Inflammatory macrophage treated with lipopolysaccharide for 4 hours (primary cell): ENCODE data around the gene PPP2R1B.

Source experiments
- DNase-seq: peaks from one replicate; pipeline ENCODE4 v3.0.0-alpha.2; 2020

Gene PPP2R1B

DNA sequence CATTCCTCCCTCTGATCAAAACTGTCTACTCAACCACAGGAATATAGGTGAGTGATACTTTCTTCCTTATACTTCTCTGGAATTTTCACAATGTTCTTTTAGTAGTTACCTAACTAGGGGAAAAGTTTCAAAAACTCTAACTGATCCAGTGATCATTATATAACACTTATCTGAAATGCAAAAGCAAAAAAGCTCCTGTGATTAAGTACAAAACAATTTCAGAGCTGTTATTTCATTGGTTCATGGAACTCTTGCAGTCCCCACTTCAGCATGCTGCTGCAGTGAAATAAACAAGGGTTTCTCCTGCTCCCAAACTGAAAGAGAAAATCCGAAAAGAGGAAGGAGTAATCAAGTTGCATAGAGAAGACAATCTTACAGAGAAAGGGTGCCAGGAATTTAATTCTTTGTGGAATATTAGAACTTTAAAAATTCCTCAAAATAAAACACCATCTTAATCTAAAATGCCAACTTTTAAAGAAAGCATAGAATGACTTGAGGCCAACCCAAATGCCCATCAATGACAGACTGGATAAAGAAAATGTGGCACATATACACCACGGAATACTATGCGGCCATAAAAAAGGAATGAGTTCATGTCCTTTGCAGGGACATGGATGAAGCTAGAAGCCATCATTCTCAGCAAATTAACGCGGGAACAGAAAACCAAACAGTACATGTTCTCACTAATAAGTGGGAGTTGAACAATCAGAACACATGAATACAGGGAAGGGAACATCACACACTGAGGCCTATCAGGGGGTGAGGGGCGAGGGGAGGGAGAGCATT lies 20.3 kb downstream of the PPP2R1B start:
- no peak for DNase-seq

GRCh38 chr11:111743700-111744099 lies 22.5 kb downstream of the PPP2R1B start:
- no peak for DNase-seq

GRCh38 chr11:111741751-111742150 lies 24.4 kb downstream of the PPP2R1B start:
- DNase-seq: no peak

DNA sequence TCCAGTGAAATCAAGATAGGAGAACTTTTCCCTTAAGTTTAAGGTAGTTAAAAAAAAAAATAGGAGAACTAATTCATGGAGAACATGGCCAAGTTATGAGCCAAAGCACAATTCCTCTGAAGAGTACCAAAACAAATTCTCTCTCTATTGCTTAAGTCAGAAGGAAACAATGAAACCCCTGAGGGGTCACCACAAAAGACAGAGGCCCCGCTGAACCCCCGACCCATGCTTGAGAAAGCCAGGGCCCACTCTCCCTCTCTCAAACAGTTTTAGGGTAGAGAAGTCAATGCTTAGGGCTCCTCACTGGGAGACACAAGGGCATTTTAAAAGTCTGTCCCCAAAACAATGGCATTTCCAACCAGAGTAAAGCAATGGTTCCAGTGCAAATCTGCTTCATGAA lies 26.9 kb downstream of the PPP2R1B start:
- no peak for DNase-seq

DNA sequence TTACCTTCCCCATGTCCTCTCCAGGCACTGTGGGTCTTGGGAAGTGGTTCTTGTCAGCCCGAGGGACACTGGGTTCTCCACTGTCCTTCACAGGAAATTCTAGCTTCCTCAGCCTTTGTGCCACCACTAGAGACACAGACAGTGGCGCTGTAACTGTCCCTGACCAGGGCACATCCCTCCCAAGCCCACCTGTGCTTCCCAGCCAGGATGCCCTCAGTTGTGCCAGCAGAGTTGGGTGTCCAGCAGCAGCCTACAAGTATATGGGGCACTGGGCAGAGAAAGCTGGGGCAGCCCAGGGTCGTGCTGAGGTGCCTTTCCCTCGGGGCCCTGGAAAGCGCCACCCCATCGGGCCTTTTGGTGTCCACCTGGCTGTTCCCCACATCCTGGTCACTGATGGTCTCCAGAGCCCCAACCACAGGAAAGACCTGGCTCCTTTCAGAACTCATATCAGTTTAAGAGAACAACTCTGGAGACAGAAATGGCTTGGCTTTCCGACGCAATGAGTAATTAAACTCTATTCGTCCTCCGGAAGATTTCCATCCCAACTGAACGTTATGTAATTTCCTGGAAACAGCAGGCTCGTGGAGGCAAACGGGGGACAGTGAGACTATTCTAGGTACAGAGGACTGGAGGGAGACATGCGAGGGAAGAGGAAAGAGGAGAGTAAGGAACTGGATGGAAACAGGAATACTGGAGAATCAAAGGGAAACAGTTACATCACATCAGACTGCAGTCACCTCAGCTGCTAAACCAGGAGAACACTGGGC lies 28.6 kb downstream of the PPP2R1B start:
- DNase-seq: no peak

DNA sequence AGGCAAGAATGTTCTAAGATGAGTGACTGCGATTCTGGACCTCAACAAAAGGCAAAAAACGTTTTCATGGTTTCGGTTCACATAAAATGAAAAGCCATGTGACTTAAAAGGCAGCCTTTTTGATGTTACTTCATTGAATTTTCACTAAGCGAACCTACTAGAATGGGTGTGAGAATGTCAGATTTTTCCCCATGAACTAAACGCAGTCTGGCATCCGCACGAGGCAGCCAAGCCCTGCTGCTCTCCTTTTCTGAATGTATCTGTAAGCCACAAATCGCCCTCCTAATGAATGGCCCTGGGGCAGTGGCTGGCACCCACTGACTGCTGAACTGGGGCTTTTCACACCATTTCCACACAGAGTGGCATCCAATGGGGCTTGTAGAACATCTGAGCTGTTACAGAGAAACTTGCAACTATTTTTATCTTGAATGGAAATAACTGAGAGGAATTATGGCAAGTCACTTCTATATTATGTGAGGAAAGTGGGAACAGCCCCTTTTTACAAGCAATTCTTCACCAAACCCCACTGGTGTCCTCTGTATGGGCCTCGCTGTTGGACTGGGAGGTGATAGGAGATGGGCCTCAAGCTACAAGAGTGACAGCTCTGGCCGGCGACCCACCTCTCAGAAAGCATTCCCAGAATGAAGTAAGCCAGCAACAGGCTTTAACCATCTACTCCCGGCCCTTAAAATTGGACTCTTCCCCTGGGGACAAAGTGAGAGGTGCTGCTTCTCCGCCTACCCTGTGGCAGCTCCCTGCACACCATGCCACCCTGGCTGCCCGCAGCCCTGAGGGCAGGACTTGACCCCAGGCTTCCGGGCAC lies 29.4 kb downstream of the PPP2R1B start:
- no peak for DNase-seq

DNA sequence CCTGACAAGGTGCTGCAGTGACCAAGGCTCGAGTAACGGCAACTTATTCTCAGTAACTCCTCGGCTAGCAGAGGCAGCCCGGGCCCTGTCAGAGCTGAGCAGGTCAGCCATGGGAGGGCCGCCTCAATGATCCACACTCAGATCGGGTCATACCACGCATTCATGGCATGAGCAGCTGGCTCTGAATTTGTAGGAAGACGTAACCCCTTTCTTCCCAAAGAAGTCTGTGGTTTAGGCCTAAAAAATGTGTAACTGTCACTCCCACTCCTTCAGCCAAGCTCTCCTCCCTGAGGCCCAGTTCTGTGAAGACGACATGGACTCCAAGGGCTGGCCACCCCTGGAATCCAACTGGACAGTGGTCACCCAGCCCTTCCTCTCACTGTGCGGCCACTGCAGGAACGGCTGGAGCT lies 30.0 kb downstream of the PPP2R1B start:
- DNase-seq: no peak

DNA sequence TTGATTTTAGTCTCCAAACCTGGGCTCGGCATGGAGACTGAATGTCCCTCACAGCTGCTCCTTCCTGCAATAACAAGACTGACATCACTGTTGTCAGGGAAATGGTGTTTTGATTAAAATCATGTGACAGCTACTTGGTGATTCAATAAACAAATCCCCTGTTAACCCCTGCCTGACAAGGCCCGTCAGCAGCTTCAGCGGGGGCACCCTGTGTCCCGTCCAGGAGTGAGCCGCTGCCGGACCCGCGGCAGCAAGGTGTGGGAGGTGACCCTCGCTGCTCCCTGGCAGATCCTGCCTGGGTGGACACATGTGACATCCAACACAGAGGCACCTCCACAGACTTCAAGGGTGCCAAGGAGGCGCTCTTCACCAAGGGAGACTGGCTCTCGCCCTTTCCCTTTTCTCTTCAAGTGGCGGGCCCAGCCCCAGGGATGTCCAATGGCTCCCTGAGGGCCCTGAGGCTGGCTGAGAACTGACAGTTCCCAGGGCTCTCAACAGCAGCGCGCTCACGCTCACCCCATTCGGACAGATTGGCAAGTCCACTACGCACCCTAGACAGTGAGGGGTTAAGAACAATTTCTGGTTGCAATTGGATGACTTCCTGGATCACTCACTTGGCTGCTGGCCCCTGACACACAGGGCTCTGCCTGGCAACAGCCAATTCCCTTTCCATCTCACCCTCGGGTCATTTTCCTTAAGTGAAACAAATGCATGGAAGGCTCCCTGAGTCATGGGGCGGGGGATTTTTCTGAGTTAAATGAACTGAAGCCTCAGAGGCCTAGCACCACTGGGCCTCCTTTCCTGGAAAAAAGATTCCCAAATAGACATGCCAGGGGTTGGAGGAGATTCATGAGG lies 30.7 kb downstream of the PPP2R1B start:
- no peak for DNase-seq

- no peak for DNase-seq
Observed at GRCh38 chr11:111734954-111735261, 31.3 kb downstream of the PPP2R1B start.

- DNase-seq: no peak
Observed at GRCh38 chr11:111734101-111734953, 31.9 kb downstream of the PPP2R1B start.

- DNase-seq: no peak
Observed at GRCh38 chr11:111733611-111734088, 32.5 kb downstream of the PPP2R1B start.

DNA sequence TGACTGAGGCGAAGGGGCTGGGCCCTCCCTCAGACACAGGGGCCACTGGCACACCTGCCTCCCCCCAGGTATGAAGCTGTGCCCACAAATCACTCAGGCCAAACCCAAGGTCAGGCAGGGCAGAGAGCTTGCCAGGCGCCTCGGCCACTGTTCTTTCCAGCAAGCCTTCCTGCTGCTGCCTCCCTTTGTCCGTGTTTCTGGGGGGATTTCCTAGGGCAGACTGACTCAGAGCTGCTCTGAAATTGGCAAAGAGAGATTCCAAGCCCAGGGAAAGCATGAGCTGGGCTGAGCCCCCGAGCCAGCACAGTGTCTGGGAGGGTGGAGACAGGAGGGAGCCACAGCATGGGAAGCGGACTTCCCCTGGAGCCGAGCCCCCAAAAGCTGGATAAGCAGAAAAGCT lies 33.2 kb downstream of the PPP2R1B start:
- DNase-seq: no peak

DNA sequence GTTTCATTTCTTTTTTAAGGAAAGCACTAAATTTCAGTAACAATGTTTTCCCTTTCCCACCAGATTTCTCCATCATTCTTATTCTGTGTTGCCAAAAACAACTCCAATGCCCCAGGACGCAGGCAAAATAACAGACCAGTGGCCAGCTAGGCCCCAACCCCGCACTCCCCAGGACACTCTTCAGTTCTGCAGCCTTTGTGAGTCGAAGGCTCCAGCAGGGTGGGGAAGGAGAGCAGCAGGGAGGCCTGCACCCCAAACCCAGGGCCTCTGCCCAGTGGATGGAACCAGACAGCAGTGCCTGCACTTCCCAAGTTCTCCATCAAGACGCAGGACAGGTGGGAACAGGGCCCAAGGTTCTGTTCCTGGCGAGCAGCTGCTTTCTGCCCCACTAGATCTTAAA lies 34.4 kb downstream of the PPP2R1B start:
- DNase-seq: no peak

DNA sequence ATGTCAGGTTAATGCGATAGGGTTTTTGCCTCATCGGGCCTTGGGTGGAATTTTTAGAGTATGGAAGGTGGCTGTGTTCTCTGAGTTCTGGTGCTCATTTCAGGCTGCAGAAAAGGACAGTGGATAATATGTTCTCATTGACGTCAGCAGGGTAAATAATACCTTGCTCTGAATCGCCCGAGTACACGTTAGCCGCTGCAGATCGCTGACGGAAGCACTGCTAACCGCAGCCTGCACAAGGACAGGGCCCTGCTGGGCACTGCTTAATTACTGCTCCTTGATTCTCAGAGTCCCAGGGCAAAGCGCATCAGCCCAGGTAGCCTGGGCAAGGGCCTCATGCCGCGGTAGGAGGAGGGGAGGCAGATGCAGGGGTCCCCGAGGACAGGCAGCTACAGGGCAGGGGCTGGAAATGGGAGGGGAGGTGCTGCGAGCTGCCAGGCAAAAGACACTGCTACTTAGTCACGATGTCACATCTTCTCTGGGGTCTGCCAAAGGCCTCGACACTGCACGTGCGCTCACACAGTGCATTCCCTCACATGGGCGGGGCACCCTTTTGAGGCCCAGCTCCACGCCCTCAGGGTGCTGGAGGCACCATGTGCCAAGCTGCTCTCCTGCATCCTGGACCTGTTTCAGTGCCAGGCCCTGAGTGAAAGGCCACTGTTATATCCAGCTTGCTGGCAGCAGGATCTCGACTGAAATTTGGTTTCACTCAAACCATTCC lies 35.2 kb downstream of the PPP2R1B start:
- no peak for DNase-seq

GRCh38 chr11:111729831-111730311 lies 36.3 kb downstream of the PPP2R1B start:
- no peak for DNase-seq

GRCh38 chr11:111729071-111729830 lies 36.9 kb downstream of the PPP2R1B start:
- no peak for DNase-seq

DNA sequence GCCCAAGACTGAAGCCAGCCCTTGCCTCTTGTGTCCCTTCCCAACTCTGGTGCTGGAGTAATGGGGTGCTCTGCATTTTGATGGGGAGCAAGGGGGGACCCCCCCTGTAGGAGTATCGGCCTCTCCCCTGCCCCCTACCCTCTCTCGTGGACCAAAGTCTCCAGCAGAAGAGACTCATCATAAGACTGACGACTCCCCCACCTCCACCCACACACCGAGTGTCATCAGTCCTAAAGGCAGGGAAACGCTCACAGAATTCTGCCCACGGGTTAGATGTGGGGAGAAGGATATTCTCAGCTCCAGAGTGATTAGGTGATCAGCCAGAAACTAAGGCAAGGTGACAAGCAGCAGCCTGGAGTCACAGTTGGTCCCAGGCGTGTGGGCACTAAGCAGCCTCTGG lies 38.8 kb downstream of the PPP2R1B start:
- DNase-seq: no peak

DNA sequence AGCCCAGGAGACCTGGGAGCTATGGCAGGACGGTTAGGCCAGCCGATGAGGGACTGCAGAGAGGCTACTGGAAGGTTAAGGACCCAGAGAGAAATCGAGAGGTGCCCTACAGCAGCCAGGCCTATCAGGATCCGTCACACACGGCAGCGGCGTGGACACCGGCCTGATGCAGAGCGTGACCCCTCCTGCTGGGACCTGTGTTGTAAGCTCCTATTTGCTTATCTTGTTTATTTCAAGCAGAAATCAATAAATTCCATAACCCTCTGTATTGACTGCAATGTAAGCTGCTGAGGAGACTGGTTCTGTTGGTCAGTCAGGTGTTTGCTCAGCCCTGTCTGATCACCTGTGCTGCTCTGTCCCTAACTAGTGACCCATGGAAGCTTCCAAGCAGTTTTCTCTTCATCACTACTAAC lies 39.9 kb downstream of the PPP2R1B start:
- no peak for DNase-seq

DNA sequence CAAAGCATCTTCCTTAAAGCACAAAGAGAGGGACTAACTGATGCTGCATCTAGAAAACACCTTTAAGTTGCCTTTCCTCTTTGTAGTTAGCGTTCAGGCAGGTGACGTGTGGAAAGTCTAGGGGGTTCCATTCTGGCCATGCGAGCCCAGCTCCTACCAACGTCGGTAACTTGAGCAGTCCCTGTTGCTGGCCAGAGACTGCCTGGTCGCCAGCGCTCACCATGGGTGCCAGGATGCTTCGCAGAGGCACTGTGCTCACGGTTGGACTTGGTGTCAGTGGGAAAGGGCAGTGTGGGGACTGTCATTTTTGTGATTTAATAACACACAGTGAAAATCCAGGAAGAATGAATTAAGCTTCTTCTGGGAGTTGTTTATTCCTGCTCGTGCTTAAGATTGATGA lies 40.6 kb downstream of the PPP2R1B start:
- no peak for DNase-seq

GRCh38 chr11:111724615-111725129 lies 41.5 kb downstream of the PPP2R1B start:
- DNase-seq: no peak
